Body of pancreas (tissue), 4 donors: ENCODE results near the gene H1-8.

Experiments used
- POLR2A ChIP-seq, 3 donors: fragments of 450-650 bp; IDR thresholded peaks; one replicate each; pipeline ENCODE4 v1.6.1; 2016; ENCODE audit warnings: antibody characterized with exemption in 3 of 3, mild to moderate bottlenecking in 2 of 3
- TF ChIP-seq, protein P1 (sequence below), 7 experiments: fragments of 450-650 bp in 4 of 7; fragments of 200-600 bp in 3 of 7; sonication (generic) in 3 of 7; IDR thresholded peaks; one replicate each; pipeline ENCODE4 v1.5.1; 2016 to 2019; ENCODE audit warnings: antibody characterized with exemption in 7 of 7

DNA sequence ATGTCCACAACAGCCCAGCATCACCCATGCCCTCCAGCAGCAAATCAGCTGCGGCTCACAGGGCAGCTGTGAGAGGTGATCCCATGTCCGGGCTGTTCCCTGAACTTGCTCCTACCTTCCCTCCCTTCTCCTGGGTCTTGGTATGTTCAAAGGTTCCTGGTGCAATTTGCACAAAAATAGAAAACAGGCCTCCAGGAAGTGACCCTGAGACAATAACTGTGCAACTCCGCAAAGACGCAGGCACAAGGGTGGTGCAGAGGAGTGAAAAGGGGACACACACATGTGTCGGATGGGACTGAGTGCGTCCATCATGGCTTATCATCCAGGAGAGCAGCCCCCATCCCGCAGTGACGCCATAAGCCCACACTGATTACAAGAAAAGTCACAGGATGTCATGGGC, 47.2 kb downstream of the H1-8 start:
- TF ChIP-seq, protein P1, sequence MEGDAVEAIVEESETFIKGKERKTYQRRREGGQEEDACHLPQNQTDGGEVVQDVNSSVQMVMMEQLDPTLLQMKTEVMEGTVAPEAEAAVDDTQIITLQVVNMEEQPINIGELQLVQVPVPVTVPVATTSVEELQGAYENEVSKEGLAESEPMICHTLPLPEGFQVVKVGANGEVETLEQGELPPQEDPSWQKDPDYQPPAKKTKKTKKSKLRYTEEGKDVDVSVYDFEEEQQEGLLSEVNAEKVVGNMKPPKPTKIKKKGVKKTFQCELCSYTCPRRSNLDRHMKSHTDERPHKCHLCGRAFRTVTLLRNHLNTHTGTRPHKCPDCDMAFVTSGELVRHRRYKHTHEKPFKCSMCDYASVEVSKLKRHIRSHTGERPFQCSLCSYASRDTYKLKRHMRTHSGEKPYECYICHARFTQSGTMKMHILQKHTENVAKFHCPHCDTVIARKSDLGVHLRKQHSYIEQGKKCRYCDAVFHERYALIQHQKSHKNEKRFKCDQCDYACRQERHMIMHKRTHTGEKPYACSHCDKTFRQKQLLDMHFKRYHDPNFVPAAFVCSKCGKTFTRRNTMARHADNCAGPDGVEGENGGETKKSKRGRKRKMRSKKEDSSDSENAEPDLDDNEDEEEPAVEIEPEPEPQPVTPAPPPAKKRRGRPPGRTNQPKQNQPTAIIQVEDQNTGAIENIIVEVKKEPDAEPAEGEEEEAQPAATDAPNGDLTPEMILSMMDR (IDR thresholded peaks at IDR 0.05) = no peak
- no peak for TF ChIP-seq POLR2A (IDR thresholded peaks at IDR 0.05)
